Endometrial microvascular endothelial cells (primary cell): Measurements from ENCODE around the gene CYTH3. TPM values are rescaled to one million over a fixed set of nuclear protein-coding genes. Genes with fewer than 3 reads are reported as not detected.
"Not testable (repeated sequence)": the region's sequence is repeated elsewhere in the genome, so short reads cannot be mapped to it uniquely, and the experiment has no call there.

Source experiments
- in situ Hi-C: cut with HindIII; loops from 2 replicates; pipeline ENCODE4 v1.10.0; 2017; ENCODE audit warnings: low sequenced_read_pairs, low pct_unique_long_range_greater_than_20kb; ENCODE audit errors: inconsistent ontology term
- total RNA-seq: library from RNA; depleted of rRNA; stranded (reverse); fragments of >200 nt; gene quantifications from one replicate; pipeline ENCODE4 v1.2.3, GENCODE V29; 2015; ENCODE audit errors: inconsistent ontology term

The CYTH3 gene
- total RNA-seq, 1 donor from 2014 or later: 8.9 TPM

DNA sequence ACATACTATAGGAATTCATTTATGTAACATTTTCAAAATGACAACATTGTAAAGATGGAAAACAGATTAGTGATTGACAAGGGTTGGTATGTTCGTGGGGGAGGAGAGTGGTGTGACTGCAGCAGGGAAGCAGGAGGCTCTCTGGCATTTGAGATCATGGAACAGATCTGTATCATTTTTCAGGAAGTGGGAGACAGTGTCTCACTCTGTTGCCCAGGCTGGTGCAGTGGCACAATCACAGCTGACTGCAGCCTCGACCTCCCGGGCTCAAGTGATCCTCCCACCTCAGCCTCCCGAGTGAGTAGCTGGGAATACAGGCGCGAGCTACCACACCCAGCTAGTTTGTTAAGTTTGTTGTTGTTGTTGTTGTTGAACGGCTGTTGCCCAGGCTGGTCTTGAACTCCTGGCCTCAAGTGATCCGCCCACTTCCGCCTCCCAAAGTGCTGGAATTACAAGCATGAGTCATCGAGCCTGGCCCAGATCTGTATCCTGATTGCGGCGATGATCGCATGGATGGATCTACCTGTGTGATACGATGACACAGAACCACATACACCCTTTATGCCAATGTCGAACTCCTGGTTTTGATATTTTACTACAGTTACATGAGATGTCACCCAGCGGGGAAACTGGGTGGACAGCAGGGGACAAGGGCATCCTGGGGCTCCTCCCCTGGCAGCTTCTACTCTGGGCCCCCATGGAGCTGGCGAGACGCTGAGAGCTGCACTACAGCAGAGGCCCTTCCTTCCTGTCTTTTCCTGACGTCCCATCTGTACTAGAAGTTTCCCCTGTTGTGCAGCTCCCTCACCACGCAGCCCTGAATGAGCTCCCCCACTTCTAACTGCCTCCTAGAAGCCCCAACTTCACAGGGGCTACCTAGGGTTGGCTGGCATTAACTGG is 12.3 kb upstream of the CYTH3 start:
- in situ Hi-C loops: no loop called here

GRCh38 chr7:6284055-6284400 is 11.6 kb upstream of the CYTH3 start:
- in situ Hi-C loops: no loop called here

- in situ Hi-C loops: not testable (repeated sequence)
Observed at GRCh38 chr7:6283391-6284054, 11.1 kb upstream of the CYTH3 start.

DNA sequence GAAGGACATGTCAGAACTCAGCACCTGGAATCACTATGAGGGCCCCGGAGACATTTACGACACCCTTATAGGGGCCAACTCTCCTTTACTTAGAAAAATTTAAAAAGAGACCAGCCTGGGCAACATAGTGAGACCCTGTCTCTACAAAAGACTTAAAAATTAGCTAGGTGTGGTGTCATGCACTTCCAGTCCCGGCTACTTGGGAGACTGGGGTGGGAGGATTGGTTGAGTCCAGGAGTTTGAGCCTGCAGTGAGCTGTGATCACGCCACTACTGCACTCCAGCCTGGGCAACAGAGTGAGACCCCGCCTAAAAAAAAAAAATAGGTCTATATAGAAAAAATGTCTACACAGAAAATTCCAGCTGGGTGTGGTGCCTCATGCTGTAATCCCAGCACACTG is 7.5 kb upstream of the CYTH3 start:
- in situ Hi-C loops: no loop called here

DNA sequence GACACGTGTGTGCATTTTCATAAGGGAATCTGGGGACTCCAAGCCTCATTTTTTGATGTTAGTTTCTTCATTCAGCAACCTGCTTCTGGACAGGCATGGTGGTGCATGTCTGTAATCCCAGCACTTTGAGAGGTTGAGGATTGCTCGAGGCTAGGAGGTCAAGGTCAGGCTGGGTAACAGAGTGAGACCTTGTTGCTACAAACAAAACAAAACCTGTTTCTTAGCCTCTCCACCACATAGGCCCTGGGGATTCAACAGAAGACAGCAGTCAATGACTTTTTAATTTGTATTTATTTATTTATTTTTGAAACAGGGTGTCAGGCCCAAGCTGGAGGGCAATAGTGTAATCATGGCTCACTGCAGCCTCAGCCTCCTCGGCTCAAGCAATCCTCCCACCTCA is 6.9 kb upstream of the CYTH3 start:
- in situ Hi-C loops: no loop called here

DNA sequence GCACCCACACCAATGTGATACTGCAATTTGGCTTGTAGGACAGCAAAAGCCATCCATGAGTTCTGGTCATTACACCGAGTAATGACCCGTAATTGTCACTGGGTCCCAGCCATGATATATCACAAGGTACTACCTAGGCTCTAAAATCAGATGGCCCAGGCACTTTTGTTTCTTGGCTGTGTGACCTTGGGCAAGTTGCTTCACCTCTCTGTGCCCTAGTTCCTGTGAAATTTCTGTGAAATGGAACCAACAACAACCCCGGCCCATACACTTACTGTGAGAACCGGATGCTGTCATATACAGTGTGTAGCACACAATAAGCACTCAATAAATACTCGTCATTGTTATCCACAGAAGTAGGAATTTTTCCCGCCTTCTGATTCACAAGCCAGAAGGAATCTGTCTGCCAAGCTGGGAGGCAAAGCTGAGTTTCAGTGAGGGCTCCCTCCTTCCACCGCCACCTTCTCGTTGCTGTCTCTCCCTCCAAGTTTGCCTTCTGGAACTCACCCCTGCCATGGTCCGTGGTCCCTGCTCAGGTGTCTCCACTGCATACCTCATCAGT is 6.4 kb upstream of the CYTH3 start:
- in situ Hi-C loops: no loop called here

DNA sequence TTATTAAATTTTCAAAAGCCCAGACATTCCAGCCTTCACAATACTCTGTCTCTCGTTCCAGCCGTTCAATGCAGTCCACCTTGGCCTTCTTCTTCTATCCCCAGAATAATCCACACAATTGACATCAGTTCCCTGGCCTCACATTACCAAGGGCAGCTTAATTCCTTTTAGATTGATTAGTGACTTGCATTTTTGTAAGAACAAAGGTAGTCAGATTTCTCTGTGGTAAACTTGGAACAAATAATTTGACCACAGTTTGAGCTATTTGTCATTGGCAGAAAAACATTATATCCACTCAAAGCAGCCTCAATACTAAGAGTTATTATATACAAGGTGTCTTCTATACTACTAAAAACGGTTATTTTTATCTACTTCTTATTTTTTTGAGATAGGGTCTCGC is 5.1 kb upstream of the CYTH3 start:
- in situ Hi-C loops: no loop called here

GRCh38 chr7:6276911-6277408 is 4.5 kb upstream of the CYTH3 start:
- in situ Hi-C loops: no loop called here

DNA sequence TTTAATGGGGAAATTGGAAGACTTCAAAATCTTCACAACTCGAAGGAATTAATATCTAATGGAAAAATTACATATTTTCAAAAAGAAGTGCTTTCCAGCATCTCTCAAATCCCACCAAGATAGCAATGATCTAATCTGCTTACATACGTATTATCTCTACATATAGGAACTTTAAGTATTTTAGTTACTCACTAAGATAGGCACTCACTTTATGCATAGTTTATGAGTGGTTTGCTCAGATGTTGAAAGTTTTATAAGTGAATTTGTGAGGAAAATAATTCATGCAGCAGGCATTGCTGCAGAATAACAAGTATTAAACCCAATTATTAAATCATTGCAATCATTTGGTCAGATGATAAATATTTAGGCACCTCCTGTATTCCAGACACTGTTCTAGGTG is 2.3 kb upstream of the CYTH3 start:
- in situ Hi-C loops: no loop called here

DNA sequence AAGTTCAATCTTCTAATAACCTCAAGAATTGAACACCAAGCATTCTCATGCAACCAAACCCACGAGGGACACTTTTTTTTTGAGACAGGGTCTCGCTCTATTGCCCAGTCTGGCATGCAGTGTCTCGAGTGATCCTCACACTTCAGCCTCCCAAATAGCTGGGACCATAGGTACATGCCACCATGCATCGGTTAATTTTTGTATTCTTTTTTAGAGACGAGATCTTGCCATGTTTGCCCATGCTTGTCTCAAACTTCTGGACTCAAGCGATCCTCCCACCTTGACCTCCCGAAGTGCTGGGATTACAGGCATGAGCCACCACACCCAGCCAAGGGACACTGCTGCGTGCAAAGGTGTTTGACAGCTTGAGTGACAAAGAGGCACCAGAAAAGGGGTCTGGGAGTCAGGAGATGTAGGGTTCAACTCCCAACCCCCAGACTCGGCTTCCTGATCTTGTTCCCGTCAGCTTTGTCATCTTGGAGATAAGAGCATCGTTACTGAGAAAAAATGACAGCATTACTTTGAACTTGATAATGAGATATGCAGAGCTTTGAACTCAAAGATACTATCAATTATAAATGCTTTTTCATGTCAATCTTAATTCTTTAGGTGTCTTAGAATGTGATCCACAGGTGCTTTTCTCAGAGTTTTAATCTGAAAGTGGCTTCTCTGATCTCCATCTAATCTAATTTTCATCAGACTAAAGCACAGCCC is 1.6 kb upstream of the CYTH3 start:
- in situ Hi-C loops: no loop called here

DNA sequence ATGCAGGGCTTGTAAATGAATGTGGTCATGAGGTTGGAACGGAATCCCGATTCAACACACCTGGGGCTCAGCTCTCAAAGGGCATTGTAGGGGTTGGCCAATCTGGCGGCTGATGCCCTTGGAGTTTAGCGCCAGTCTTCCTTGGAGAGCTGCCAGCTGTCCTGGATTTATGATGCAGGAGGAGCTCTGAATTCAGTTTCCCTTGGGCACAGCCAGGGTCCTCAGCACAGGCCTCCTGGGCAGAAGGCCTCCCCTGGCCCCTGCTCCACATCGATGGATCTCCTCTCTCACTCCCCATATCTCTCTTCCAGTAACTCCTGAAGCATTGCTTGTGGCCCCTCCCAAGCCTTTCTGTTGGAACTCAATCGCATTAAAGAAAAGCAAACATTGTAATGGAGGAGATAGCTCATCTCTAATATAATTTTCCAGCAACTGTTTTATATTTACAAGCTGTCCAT is 985 bp upstream of the CYTH3 start:
- in situ Hi-C loops: no loop called here

GRCh38 chr7:6271694-6272440 is 557 bp downstream of the CYTH3 start:
- in situ Hi-C loops: no loop called here

GRCh38 chr7:6271060-6271658 is 1.3 kb downstream of the CYTH3 start:
- in situ Hi-C loops: no loop called here

DNA sequence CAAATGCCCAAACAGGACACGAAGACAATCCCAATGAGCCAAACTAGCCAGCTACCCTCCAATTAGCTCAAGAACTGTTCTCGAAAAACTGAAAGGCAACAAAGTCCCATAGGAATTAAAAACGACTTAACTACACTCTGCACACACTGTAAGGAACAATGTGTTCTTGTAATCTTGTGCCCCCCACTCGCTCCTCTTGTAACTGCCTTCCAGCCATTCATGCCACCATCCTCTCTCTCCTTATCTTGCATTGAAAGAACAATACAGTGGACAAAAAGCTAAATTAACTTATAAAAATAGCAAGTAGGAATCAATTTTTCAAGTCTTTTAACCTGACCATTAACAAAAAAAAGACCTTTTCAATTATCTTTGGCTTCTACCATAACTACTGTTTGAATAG is 2.9 kb downstream of the CYTH3 start:
- in situ Hi-C loops: loop anchor here (10.0 kb wide), 2 partner anchors 45 to 85 kb away; no protein-coding TSS in a partner anchor

DNA sequence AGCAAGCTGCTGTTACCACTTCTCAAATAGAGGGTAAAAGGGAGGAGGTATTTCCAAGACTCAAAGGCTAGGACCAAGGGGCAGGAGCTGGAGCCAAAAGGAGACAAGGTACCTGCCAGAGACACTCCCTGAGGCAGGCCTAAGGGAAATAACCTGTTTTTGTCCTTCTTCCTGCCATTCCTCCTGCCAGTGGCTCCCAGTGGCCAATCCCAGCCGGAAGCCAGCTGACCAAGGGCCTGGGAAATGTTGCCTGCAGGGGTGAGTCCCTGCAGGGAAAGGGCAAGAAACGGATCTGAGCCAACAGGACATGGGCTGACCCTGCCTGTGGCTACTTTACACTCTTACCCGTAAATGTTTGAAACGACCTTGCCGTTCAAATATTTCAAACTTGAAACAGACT is 3.5 kb downstream of the CYTH3 start:
- in situ Hi-C loops: loop anchor here (10.0 kb wide), 2 partner anchors 46 to 84 kb away; no protein-coding TSS in a partner anchor

DNA sequence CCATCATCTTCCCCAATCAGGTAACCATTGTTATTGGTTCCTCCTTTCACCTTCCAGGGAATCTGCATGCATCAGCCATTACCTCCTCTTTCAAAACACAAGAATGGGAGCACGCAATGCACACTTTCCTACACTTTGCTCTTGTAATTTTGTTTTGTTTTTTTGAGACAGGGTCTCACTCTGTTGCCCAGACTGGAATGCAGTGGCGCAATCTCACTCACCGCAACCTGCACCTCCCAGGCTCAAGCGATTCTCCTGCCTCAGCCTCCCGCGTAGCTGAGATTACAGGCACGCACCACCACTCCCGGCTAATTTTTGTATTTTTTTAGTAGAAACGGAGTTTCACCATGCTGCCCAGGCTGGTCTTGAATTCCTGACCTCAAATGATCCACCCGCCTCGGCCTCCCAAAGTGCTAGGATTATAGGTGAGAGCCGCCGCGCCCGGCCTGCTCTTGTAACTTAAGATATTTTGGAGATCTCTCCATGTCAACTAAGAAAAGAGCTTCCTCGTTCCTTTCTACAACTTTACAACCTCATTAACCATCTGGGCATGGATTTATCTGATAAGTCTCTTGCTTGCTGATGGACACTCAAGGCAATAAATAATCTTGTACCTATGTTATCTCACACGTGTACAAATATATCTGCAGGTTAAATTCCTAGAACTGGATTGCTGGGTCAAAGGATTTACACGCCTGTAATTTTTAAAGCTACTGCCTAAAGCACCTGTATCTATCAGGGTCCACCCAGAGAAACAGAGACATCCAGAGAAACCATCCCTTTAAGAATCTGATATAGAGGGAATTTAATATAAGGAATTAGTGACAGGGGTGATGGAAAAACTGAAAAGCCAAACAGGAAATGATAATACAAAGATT is 4.2 kb downstream of the CYTH3 start:
- in situ Hi-C loops: loop anchor here (10.0 kb wide), 2 partner anchors 47 to 83 kb away; no protein-coding TSS in a partner anchor

GRCh38 chr7:6266699-6267098 is 5.7 kb downstream of the CYTH3 start:
- in situ Hi-C loops: loop anchor here (10.0 kb wide), 2 partner anchors 48 to 82 kb away; no protein-coding TSS in a partner anchor
